Liver (tissue), 9 donors: ENCODE results near the gene SH3BP5. TPM values are rescaled to one million over a fixed set of nuclear protein-coding genes. Genes with fewer than 3 reads are reported as not detected.

Source experiments
- DNase-seq: peaks from one replicate; pipeline ENCODE4 v3.0.0-alpha.2; 2017; ENCODE audit warnings: low spot score
- H3K27ac ChIP-seq, 2 donors: one replicate each; pipeline ENCODE4 v1.7.0; 2013; ENCODE audit warnings: inconsistent platforms in 2 of 2, low read length in 2 of 2, control low read depth in 1 of 2, low read depth in 1 of 2, mild to moderate bottlenecking in 1 of 2
- H3K27me3 ChIP-seq, 4 donors: one replicate each; pipeline versions ENCODE4 v1.6.1 to v1.7.0; 2013; ENCODE audit warnings: low read length in 3 of 4, inconsistent platforms in 1 of 4, mild to moderate bottlenecking in 1 of 4, moderate library complexity in 1 of 4; ENCODE audit not compliant: control insufficient read depth in 4 of 4, insufficient read depth in 4 of 4
- H3K36me3 ChIP-seq, 4 donors: one replicate each; pipeline versions ENCODE4 v1.6.1 to v1.7.0; 2013; ENCODE audit warnings: low read length in 3 of 4, mild to moderate bottlenecking in 3 of 4, low read depth in 1 of 4, moderate library complexity in 1 of 4; ENCODE audit not compliant: control insufficient read depth in 4 of 4, insufficient read depth in 3 of 4
- H3K4me1 ChIP-seq, 4 donors: one replicate each; pipeline versions ENCODE4 v1.6.1 to v1.7.0; 2013; ENCODE audit warnings: low read length in 3 of 4, mild to moderate bottlenecking in 3 of 4, moderate library complexity in 1 of 4; ENCODE audit not compliant: control insufficient read depth in 4 of 4, insufficient read depth in 4 of 4
- H3K4me3 ChIP-seq, 3 donors: one replicate each; pipeline versions ENCODE4 v1.6.1 to v1.7.0; 2013; ENCODE audit warnings: low read length in 3 of 3, control low read depth in 1 of 3, low read depth in 1 of 3, mild to moderate bottlenecking in 1 of 3
- H3K9ac ChIP-seq, 2 donors: one replicate each; pipeline ENCODE4 v1.7.0; 2013; ENCODE audit warnings: low read length in 2 of 2, mild to moderate bottlenecking in 2 of 2, moderate library complexity in 2 of 2, control low read depth in 1 of 2, low read depth in 1 of 2
- H3K9me3 ChIP-seq, 4 donors: one replicate each; pipeline versions ENCODE4 v1.6.1 to v1.7.0; 2013; ENCODE audit warnings: low read length in 3 of 4; ENCODE audit not compliant: control insufficient read depth in 4 of 4
- CTCF ChIP-seq: fragments of 150-350 bp; IDR thresholded peaks from 2 replicates; pipeline ENCODE4 v1.5.1; 2017; ENCODE audit warnings: improper control_type of control experiment, low read depth, low read length; ENCODE audit not compliant: missing input control
- EGR1 ChIP-seq, 2 donors: IDR thresholded peaks; 2 replicates each; pipeline ENCODE4 v1.6.1; 2016 to 2018; ENCODE audit warnings: antibody characterized with exemption in 2 of 2, low read depth in 2 of 2
- FOXA1 ChIP-seq: IDR thresholded peaks from 2 replicates; pipeline ENCODE4 v1.6.1; 2016; ENCODE audit warnings: antibody characterized with exemption
- GABPA ChIP-seq, 2 donors: IDR thresholded peaks in 1 of 2; conservative IDR thresholded peaks in 1 of 2; 2 replicates each; pipeline ENCODE4 v1.6.1; 2016; ENCODE audit warnings: antibody characterized with exemption in 2 of 2, mild to moderate bottlenecking in 1 of 2, moderate library complexity in 1 of 2
- HNF4A ChIP-seq, 2 donors: conservative IDR thresholded peaks; 2 replicates each; pipeline ENCODE4 v1.6.1; 2016; ENCODE audit warnings: antibody characterized with exemption in 2 of 2, mild to moderate bottlenecking in 2 of 2
- HNF4G ChIP-seq: IDR thresholded peaks from 2 replicates; pipeline ENCODE4 v1.6.1; 2016; ENCODE audit warnings: antibody characterized with exemption
- JUND ChIP-seq, 2 donors: IDR thresholded peaks; 2 replicates each; pipeline ENCODE4 v1.6.1; 2016; ENCODE audit warnings: antibody characterized with exemption in 2 of 2
- NR2F2 ChIP-seq: IDR thresholded peaks from 2 replicates; pipeline ENCODE4 v1.6.1; 2016; ENCODE audit warnings: antibody characterized with exemption
- RAD21 ChIP-seq, 2 donors: IDR thresholded peaks; 2 replicates each; pipeline ENCODE4 v1.6.1; 2016; ENCODE audit warnings: antibody characterized with exemption in 2 of 2, mild to moderate bottlenecking in 2 of 2
- REST ChIP-seq: IDR thresholded peaks from 2 replicates; pipeline ENCODE4 v1.6.1; 2016; ENCODE audit warnings: antibody characterized with exemption, mild to moderate bottlenecking
- RXRA ChIP-seq, 2 donors: IDR thresholded peaks; 2 replicates each; pipeline ENCODE4 v1.6.1; 2017 to 2018; ENCODE audit warnings: antibody characterized with exemption in 2 of 2, mild to moderate bottlenecking in 1 of 2
- SP1 ChIP-seq: IDR thresholded peaks from 2 replicates; pipeline ENCODE4 v1.6.1; 2018; ENCODE audit warnings: antibody characterized with exemption, mild to moderate bottlenecking
- TAF1 ChIP-seq: conservative IDR thresholded peaks from 2 replicates; pipeline ENCODE4 v1.6.1; 2016; ENCODE audit warnings: antibody characterized with exemption, mild to moderate bottlenecking
- YY1 ChIP-seq: IDR thresholded peaks from 2 replicates; pipeline ENCODE4 v1.6.1; 2016; ENCODE audit warnings: antibody characterized with exemption, mild to moderate bottlenecking
- ZBTB33 ChIP-seq: IDR thresholded peaks from 2 replicates; pipeline ENCODE4 v1.6.1; 2016; ENCODE audit warnings: antibody characterized with exemption
- WGBS: extraction: QIAGEN DNeasy Blood & Tissue Kit; methylation state at CpG from one replicate; pipeline ENCODE4 v1.1.7; 2013; 5-methylcytosine and 5-hydroxymethylcytosine counted together
- polyA plus RNA-seq, 2 donors: library from polyadenylated mRNA; stranded (reverse) in 1 of 2; unstranded in 1 of 2; fragments of 200-250 nt in 1 of 2; fragments of >200 nt in 1 of 2; fragmentation: Nextera tagmentation in 1 of 2; extraction: Ambion mirVana in 1 of 2; gene quantifications; one replicate each; pipeline versions ENCODE4 v1.2.1 to v1.2.3, GENCODE V29; 2013 to 2015
- total RNA-seq, 2 donors: library from RNA; depleted of rRNA; stranded (reverse); fragments of >200 nt; gene quantifications; one replicate each; pipeline ENCODE4 v1.2.3, GENCODE V29; 2014
- TF ChIP-seq, protein P1 (sequence below): IDR thresholded peaks from 2 replicates; pipeline ENCODE4 v1.6.1; 2016; ENCODE audit warnings: antibody characterized with exemption
- TF ChIP-seq, protein P2 (sequence below): IDR thresholded peaks from 2 replicates; pipeline ENCODE4 v1.6.1; 2016; ENCODE audit warnings: antibody characterized with exemption
- donor health status: healthy.
- donor health status: healthy.
- donor health status: healthy.
- donor health status: healthy.
- donor health status: healthy.

SH3BP5 gene
- total and polyA plus RNA-seq, 4 donors, result 3.5 to 17.9 (median 11.8) TPM

- Histone ChIP-seq H3K4me1 (peaks cover 0 to 8% (median 2%) of the 10 kb centered on the region in 4 donors), H3K9me3 (no peaks in the 10 kb centered on the region), H3K36me3 (no peaks in the 10 kb centered on the region), H3K4me3 (no peak overlapping the region), H3K27ac (no peak overlapping the region), H3K9ac (no peak overlapping the region), H3K27me3 (no peaks in the 10 kb centered on the region)
- no peak for TF ChIP-seq TAF1
- no peak for TF ChIP-seq JUND (IDR thresholded peaks at IDR 0.05)
- DNase-seq, result no peak
- WGBS, result 92% methylated on average over 19 of the region's 19 CpGs
Observed at GRCh38 chr3:15265655-15266509, 66.5 kb downstream of the SH3BP5 start.

GRCh38 chr3:15264486-15264885 lies 67.9 kb downstream of the SH3BP5 start:
- Histone ChIP-seq H3K27ac (no peak overlapping the region), H3K9ac (no peak overlapping the region)

DNA sequence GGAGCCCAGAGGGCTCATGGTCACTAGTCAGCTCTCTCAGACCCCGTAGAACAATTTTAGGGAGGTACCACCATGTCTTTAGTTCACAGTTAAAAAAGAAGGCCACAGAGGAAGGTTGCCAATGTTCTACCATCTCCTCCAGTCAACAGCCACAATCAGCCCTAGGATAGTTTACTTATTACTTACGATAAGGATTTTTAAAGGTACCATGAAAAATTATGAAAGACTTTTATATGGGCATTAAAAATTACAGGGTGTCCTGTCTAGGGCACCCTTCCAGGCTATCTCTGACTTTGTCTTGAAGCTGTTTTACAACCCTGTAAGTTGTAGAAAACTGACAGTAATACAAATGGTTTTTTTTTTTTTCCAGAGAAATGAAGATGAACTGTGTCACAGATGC lies 68.5 kb downstream of the SH3BP5 start:
- Histone ChIP-seq H3K9ac (no peak overlapping the region), H3K36me3 (peaks cover 0 to 9% (median 2%) of the 10 kb centered on the region in 4 donors), H3K27me3 (no peaks in the 10 kb centered on the region), H3K27ac (no peak overlapping the region), H3K4me3 (no peak overlapping the region), H3K9me3 (no peaks in the 10 kb centered on the region), H3K4me1 (peaks cover 0 to 8% (median 2%) of the 10 kb centered on the region in 4 donors)
- no peak for TF ChIP-seq TAF1
- TF ChIP-seq RXRA (IDR thresholded peaks at IDR 0.05), result no peak
- TF ChIP-seq EGR1 (IDR thresholded peaks at IDR 0.05; ENCODE audit: low read depth in 2 of 2), result no peak
- no peak for TF ChIP-seq NR2F2
- no peak for TF ChIP-seq FOXA1
- no peak for TF ChIP-seq RAD21 (IDR thresholded peaks at IDR 0.05)
- TF ChIP-seq, protein P1, sequence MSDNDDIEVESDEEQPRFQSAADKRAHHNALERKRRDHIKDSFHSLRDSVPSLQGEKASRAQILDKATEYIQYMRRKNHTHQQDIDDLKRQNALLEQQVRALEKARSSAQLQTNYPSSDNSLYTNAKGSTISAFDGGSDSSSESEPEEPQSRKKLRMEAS, result no peak
- TF ChIP-seq SP1, result no peak
- TF ChIP-seq JUND (IDR thresholded peaks at IDR 0.05), result no peak
- no peak for TF ChIP-seq GABPA (IDR thresholded peaks at IDR 0.05 in 1 of 2, conservative IDR thresholded peaks at IDR 0.05 in 1 of 2)
- TF ChIP-seq, protein P2, sequence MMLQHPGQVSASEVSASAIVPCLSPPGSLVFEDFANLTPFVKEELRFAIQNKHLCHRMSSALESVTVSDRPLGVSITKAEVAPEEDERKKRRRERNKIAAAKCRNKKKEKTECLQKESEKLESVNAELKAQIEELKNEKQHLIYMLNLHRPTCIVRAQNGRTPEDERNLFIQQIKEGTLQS, result no peak
- no peak for TF ChIP-seq REST
- no peak for TF ChIP-seq CTCF
- TF ChIP-seq ZBTB33, result no peak
- no peak for TF ChIP-seq HNF4G
- no peak for TF ChIP-seq YY1
- WGBS, result 71% methylated on average over 2 of the region's 2 CpGs
- DNase-seq, result no peak

More at GRCh38 chr3:15264486-15264885, 67.9 kb downstream of the SH3BP5 start:
- peaks cover 0 to 8% (median 2%) of the 10 kb centered on the region in 4 donors for H3K4me1 ChIP-seq
- 82% methylated on average over 2 of the region's 2 CpGs for WGBS
- H3K9me3 ChIP-seq, result no peaks in the 10 kb centered on the region
- peaks cover 0 to 5% (median 0%) of the 10 kb centered on the region in 4 donors for H3K36me3 ChIP-seq
- TF ChIP-seq NR2F2 (no peak), SP1 (no peak), HNF4A (conservative IDR thresholded peaks at IDR 0.05) (no peak), RAD21 (IDR thresholded peaks at IDR 0.05) (no peak), RXRA (IDR thresholded peaks at IDR 0.05) (no peak)
- TF ChIP-seq, protein P2, result no peak
- no peak overlapping the region for H3K4me3 ChIP-seq
- no peaks in the 10 kb centered on the region for H3K27me3 ChIP-seq
- no peak for DNase-seq
